AML-193 (cell line): ENCODE measurements around the gene STXBP1.

Experiments
- DNase-seq, 2 experiments: peaks; one replicate each; lab custom pipeline; 2025; lab: John Stamatoyannopoulos, UW

Gene STXBP1

DNA sequence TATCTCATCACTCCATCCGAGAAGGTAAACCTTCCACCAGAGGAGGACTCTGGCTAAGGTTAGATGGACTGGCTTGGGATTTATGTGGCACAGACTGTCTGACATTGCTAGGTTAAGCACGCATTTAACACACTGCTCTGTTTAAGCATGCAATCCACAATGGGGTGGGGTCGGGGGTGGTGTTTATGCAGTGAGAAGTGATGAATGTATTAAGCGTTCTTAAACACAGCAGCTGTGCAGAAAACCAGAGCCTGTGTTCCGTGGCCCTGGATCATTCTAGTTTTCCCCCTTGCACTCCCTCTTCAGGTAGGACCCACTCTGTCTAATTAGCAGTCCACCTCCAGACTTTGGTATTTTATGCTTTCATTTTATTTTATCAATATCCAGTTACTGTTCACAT is 46.4 kb downstream of the STXBP1 start:
- DNase-seq: no peak

DNA sequence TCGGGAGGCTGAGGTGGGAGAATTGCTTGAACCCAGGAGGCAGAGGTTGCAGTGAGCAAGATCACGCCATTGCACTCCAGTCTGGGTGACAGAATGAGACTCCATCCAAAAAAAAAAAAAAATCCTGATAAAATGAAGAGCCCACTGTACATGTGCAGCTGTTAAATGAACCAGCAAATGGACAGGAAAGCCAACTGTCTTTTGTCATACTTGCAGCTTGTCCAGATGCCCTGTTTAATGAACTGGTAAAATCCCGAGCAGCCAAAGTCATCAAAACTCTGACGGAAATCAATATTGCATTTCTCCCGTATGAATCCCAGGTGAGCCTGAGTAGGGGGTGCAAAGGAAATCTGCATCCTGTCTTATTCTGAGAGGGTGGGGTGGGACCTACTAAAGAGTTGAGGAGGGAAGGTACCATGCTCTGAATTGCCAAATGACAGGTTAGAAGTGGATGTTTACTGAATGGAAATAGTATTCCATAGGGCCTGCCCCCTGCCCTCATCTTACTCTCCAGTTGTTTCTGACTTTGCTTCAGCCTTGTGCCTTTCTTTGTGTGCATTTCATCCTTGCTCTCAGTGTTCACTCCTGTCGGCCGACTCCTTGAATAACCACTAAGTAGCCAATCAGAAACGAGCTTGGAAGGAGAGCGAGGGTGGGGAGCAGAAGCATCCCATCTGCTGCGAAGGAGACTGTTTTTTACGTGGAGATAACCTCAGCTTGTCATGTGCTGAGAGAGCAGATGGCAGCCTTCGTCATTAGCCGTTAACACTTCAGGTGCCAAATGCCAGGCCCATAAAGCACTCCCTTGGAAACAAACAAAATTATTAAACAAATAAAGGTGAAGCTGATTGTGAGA is 49.0 kb downstream of the STXBP1 start:
- DNase-seq: no peak

DNA sequence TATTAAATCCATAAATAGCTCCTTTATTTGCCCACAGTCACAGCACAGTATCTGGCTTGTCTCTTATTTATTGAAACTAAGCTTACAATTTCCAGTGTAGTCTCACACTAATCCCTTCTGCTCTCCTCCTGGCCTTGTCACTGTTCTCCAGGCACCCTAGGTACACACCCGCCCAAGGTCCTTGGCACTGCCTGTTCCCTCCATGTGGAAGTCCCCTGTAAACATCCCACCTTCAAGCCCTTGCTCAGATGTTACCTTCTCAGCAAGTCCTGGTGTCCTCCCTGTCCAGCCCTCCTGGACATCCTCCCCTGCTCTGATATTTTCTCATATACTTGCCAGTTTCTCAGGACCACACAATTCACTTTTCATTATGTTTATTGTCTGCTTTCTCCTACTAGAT is 50.5 kb downstream of the STXBP1 start:
- DNase-seq: no peak

DNA sequence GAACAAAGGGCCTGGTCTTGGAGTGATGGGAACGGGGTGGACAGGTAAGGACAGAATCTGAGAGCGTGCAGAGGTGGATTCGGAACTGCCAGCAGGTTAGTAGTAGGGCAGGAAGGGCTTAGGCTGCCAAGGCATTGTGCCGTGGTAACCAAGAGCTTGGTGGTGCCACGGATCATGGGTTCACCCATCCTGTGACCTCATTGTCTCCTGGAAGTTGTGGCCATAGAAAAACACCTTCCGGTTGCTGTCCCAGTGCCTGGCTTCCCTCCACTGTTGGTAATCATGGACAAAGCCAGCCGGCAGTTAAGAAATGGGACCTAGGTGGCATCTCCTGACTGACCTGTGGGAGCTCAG is 52.2 kb downstream of the STXBP1 start:
- DNase-seq: no peak

DNA sequence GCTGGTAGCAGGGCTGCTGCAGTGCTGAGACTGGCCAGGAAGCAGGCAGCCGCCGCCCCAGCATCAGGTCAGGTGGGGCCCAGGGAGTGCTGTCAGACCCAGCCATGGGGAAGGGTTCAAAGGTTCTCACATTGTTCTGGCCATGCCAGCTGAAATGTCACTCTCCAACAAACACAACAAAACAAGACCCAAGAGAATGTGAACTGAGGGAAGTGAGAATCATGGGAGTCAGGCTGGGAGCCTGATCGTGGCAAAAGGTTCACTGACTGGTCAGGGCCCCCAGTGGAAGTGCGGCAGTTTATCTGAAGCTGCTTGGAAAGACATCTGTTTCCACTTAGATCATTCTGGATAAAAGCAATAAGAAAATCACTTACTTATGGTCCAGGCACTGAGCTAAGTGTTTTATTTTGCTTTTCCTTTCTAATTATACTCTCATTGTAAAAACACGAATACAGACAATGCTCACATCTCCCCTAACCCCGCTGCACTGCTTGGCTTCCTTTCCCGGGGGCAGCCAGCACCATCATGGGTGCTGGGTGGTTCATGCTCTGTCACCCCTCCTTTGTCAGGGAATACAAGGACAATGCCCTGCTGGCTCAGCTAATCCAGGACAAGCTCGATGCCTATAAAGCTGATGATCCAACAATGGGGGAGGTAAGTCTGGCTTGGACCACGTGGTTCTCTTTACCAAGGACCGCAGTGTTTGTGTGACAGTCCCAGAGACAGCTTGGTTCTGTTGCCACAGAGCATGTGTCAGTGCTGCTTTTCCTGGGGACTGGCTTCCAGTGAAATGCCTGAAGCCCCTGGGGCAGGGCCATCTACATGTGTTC is 52.8 kb downstream of the STXBP1 start:
- no peak for DNase-seq

DNA sequence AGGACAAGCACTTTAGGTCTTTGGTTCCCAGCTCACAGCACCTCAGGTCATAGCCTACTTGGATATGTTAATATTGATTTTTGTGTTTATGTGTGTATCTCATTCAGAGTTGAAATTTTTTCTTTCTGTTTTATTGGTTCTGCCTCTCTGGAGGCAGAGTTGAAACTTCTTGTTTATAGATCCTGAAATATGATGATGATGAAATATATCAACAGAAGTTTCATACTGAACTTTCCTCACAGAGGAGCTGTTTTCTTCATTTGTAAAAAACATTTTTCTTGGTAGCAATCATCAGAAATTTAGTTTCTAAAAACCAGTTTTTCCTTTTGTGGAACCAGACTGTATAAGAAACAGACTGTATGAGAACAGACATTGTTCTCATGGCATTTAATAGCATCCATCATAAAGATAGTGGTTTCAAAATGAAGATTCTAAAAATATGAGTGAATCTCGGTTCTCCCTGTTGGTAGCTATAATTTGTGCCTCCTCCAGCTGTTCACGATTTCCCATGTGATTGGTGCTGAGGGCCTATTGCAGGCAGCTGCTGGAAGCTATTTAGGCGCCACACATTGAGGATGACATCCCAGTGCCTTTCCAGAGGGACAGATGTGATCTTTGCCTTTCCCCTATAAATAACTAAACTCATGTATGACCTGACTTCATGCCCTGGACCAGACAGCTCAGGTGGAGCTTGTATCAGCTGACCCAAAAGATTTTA is 55.2 kb downstream of the STXBP1 start:
- DNase-seq: no peak

DNA sequence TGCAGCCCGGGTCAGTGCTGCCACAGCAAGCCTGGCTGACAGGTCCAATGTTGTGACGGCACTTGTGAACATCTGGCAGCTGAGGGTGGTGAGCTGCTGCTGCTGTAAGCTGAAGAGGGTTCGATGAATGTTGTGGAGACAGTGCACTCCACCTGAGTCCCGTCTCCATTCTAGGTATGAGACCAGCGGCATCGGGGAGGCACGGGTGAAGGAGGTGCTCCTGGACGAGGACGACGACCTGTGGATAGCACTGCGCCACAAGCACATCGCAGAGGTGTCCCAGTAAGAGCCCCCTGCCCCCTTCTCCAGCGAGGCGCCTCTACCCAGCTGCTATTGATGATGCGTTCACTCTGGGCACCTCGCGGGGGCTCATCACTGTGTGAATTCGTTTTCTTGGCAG is 55.8 kb downstream of the STXBP1 start:
- DNase-seq: no peak

DNA sequence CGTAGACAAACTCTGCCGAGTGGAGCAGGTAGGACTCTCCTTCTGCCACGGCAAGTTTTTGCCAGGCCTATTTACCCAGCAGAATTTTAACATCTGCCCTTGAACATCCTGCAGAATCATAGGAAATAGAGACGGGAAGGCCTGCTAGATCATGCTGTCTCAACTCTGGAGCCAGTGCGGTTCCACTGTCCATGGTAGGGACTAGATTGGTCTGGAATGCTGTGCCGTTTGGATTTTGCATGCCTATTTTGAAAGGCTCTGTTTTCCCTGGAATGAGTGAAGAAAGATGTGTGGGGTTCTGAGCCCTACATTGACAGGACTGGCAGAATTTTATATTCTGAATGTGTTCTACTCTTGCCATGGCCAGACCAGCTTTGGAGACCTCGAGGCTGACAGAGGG is 61.2 kb downstream of the STXBP1 start:
- no peak for DNase-seq

DNA sequence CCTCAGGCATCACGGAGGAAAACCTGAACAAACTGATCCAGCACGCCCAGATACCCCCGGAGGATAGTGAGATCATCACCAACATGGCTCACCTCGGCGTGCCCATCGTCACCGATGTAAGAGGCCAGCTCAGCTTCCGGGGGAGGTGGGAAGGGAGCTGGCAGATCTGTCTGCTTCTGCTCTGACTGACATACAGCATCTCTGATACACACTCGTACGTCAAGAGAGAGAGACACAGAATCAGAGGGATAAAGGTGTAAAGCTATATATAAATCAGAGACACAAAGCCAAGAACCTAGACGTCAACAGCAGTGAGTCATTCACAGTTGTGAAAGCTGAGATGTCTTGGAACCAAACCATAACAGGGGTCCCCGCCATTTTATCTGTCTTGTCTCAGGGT is 64.6 kb downstream of the STXBP1 start:
- no peak for DNase-seq

DNA sequence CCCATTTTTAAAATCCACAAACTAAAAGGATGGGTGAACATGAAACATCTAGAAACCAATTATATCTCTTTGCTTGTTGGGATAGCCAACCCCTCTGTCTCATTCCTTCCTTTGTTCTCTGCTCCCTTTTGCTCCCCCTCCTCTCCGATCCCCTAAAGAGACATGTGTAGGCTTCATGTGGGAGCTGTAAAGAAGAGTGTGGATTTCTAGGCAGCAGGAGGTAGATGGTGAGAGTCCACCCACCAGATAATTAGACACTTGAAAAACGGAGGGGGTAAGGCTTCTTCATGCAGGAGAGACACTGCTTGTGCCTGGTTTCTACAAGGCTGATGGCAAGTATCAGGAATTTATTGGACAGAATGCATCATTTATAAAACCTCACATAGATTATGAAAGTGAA is 67.4 kb downstream of the STXBP1 start:
- no peak for DNase-seq

DNA sequence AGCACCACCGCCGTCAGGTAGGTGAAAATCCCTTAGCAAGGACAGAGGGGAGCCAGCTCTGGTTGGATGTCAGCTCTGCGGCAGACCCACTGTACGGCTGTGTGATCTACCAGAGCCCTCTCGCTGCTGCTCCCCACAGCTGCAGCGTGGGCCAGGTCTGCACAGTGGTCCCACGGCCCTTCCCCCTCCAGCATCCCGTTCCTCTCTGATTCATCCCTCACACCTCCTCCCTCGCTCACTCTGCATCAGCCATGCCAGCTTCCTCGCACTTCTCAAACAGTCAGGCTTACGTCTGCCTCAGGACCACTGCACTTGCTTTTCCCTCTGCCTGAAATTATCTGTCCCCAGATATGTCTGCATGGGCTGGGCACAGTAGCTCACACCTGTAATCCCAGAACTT is 68.1 kb downstream of the STXBP1 start:
- DNase-seq: no peak

DNA sequence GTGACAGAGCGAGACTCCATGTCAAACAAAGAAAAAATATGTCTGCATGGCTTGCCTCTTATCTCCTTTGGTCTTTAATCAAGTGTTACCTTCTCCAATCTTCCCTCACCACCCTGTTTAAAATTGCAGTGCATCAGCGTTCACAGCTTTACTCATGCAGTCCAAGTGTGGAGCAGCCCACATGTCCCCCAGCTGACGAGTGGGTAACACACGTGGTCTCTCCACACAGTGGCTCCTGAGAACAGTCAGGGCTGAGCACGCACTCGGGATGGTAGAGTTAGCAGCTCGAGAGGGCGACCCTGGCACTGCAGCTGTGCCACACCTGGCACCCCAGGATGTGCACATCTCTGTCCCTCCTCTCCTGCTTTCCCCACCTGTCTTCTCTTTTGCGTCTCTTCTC is 68.8 kb downstream of the STXBP1 start:
- no peak for DNase-seq

DNA sequence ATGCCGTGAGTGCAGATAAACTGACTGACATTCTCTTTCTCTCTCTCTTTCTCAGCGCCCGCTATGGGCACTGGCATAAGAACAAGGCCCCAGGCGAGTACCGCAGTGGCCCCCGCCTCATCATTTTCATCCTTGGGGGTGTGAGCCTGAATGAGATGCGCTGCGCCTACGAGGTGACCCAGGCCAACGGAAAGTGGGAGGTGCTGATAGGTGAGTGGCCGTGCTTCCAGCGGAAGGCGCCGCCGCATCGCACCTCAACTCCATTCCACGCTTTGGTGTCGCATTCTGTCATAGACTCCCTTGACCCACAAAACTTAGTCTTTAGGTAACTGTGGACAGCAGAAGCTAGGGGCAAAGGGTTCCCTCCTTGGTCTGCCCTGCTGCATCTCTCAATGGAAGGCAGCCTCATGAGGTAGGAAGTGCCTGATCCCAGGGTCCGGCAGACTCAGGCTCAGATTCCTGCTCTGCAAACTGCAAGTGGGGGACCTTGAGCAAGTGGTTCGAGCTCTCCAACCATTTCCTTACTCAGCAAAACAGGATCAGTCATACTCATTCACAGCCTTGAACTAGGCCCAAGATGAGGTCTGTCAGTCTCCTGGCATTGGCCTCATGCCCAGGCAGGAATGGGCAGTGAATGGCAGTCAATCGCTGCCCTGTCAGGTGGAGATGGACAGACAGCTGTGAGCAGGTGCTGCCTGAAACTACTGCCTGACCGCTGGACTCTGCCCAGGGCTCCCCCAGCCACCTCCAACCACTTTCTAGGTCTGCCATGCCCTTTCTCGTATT is 70.5 kb downstream of the STXBP1 start:
- DNase-seq: no peak

DNA sequence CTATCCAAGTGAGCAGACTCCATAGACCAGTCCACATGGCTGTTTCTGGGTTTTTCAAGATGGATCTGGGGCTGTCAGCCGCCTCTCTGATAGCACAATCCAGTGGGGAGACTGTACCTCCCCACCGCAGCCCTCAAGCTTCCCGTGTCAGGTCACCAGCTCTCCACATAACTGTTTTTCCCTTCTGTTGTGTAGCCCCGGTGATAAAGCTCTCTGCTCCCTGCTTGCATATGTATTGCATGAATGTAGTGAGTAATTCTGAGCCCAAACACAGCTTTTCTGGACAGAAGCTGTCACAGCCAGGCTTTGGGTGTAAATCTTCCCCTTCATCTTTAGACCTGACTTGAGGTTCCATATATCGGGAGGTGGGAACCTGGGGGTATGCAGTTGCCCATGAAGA is 71.6 kb downstream of the STXBP1 start:
- no peak for DNase-seq

DNA sequence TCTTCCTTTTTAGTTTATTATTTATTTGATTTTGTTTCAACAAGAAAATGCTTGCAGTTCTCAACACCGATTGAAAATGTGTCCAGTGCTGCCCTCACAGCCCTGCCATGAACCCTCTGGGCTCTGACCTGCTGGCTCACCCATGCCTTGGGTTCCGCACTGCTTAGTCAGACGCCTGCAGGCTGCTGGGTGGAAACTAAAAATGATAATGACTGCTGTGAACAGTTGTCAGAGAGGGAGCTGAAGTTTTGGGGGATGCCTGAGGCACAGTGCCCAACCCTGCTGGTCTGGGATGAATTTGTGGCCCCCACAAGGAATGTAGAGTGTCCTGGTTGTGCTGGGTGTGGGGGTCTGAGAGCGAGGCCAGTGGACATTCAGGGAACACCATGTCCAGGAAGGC is 72.5 kb downstream of the STXBP1 start:
- DNase-seq: no peak

DNA sequence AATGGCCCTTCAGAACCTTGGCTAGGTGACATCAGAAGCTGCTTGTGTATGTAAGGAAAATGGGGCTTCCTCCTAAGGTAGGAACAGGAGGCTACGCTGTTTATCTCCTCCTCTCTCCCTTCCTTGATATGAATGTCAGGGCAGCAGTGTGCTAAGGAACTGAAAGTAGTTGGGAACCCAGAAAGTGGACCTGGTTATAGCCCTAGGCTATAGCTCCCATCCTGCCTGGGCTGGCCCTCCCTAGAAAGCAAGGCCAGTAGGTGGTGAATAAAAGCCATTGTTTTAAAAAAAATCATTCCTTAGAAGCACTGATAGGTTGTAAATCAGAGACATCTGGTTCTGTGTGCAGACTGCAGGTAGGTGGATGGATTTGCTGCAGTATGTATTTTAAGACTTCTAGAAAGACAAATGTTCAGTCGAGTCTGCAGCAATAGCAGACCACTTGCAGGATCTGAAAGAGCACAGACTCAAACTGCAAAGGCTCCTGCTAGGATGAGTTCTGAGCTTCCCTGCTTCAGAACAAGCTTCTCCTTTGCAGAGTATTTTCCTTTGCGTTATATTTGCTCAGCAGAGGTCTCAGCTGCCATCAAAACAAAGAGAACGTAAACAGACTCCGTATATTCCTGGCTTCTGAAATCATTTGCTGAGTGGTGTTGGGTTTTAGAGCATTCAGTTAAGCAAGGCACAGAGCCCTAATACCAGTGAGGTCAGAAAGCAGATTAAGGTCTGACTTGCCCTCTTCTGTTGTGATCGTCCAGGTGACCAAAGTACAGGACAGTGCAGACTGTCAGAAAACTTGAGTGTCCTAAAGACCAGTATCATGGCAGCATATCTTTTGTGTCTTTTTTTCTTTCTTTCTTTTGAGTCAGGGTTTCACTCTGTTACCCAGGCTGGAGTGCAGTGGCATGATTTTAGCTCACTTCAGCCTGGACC is 74.7 kb downstream of the STXBP1 start:
- no peak for DNase-seq

DNA sequence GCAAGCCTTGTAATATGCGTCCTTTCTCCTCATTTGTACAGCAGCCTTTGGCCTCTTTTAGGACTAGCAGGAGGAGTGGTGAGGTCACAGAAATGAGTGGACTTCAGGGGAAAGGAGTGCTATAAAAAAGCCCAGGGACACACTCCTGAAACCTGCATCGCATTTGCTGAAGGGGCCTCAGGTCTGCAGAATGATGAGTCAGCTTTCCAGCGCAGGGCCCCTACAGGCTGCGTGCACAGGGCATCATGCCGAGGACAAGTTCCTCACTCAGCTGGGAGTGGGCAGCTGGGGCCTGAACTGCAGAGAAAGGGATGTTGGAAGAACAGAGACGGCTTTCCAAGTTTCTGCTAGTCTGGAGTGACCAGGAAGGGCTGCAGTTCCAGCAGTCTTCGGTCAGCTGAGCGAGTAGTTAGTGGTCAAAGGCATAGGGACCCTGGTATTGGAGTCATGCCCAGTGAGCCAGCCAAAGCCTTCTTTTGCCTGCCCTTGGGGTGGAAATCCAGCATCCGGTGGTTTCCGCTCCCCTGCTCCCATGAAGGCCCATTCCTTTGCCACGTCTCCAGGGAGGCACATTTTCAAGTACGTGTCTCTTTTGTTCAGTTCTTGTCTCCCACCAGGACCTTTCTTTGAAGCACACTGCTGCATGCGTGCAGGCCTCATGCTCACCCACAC is 77.4 kb downstream of the STXBP1 start:
- no peak for DNase-seq

DNA sequence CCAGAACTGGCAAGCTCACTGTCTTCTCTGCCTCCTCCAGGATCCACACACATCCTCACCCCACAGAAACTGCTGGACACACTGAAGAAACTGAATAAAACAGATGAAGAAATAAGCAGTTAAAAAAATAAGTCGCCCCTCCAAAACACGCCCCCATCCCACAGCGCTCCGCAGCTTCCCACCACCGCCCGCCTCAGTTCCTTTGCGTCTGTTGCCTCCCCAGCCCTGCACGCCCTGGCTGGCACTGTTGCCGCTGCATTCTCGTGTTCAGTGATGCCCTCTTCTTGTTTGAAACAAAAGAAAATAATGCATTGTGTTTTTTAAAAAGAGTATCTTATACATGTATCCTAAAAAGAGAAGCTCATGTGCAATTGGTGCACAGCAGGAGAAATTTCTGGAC is 78.7 kb downstream of the STXBP1 start:
- no peak for DNase-seq

DNA sequence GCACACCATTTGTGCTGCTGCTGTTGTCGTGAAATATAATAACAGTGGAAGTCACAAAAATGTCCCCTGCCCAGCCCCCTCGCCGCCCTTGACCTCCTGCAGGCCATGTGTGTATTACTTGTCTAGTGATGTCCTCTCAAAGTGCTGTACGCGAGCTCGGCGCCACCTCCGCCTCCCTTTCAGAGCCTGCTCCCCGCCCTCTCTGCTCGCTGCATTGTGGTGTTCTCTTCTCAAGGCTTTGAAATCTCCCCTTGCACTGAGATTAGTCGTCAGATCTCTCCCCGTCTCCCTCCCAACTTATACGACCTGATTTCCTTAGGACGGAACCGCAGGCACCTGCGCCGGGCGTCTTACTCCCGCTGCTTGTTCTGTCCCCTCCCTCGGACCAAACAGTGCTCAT is 80.0 kb downstream of the STXBP1 start:
- DNase-seq: no peak

DNA sequence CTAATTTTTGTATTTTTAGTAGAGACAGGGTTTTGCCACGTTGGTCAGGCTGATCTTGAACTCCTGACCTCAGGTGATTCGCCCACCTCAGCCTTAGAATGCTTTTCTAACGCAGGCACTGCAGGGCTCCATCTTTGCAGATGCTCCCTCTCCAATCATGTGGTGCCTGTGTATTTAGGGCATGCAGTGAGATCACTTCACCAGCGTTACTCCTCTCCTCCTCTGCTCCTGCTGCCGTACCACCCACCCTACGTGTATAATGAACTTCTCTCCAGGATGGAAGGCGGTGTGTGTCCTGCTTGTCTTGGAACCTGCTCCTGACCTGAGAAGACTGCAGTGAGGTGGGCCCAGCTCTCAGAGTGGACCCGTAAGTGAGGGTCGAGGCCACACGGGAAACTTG is 81.1 kb downstream of the STXBP1 start:
- DNase-seq: no peak
